GM12878 (cell line): Measurements from ENCODE around the gene PTGES3L. TPM values are rescaled to one million over a fixed set of nuclear protein-coding genes. Genes with fewer than 3 reads are reported as not detected.

ENCODE experiments used
- ATF7 ChIP-seq: fragments of 450-650 bp; IDR thresholded peaks from 2 replicates; pipeline ENCODE4 v1.6.1; 2016; ENCODE audit warnings: low read depth, mild to moderate bottlenecking
- BACH1 ChIP-seq: fragments of 450-650 bp; IDR thresholded peaks from 2 replicates; pipeline ENCODE4 v1.6.1; 2017; ENCODE audit warnings: mild to moderate bottlenecking, borderline replicate concordance
- CHD2 ChIP-seq: IDR thresholded peaks from 2 replicates; pipeline ENCODE4 v1.6.1; 2011; ENCODE audit warnings: low read depth, low read length, improper control_type of control experiment, borderline replicate concordance
- DPF2 ChIP-seq: fragments of 450-650 bp; IDR thresholded peaks from 2 replicates; pipeline ENCODE4 v1.6.1; 2017; ENCODE audit warnings: mild to moderate bottlenecking
- ETV6 ChIP-seq, 2 experiments: fragments of 450-650 bp in 1 of 2; IDR thresholded peaks in 1 of 2; conservative IDR thresholded peaks in 1 of 2; 2 replicates each; pipeline ENCODE4 v1.6.1; 2014; ENCODE audit warnings: antibody characterized with exemption in 1 of 2, borderline replicate concordance in 1 of 2, low read depth in 1 of 2, mild to moderate bottlenecking in 1 of 2, moderate library complexity in 1 of 2
- HCFC1 ChIP-seq: fragments of 150-350 bp; IDR thresholded peaks from 2 replicates; pipeline ENCODE4 v1.6.1; 2014; ENCODE audit warnings: low read length
- IKZF1 ChIP-seq: fragments of 450-650 bp; conservative IDR thresholded peaks from 2 replicates; pipeline ENCODE4 v1.6.1; 2017; ENCODE audit warnings: antibody characterized with exemption, mild to moderate bottlenecking
- IKZF2 ChIP-seq, 2 experiments: fragments of 450-650 bp; IDR thresholded peaks; 2 replicates each; pipeline ENCODE4 v1.6.1; 2017; ENCODE audit warnings: mild to moderate bottlenecking in 2 of 2, moderate library complexity in 2 of 2
- MEF2A ChIP-seq: IDR thresholded peaks from 2 replicates; pipeline ENCODE4 v1.6.1; 2011; ENCODE audit warnings: low read depth, mild to moderate bottlenecking, low read length, moderate library complexity; ENCODE audit not compliant: insufficient read depth
- NFIC ChIP-seq: IDR thresholded peaks from 2 replicates; pipeline ENCODE4 v1.6.1; 2012; ENCODE audit warnings: low read depth, mild to moderate bottlenecking, inconsistent platforms, low read length, moderate library complexity
- NFYB ChIP-seq: IDR thresholded peaks from 2 replicates; pipeline ENCODE4 v1.6.1; 2011; ENCODE audit warnings: low read depth, mild to moderate bottlenecking, low read length, improper control_type of control experiment, moderate library complexity; ENCODE audit not compliant: insufficient read depth
- NR2C1 ChIP-seq: fragments of 450-650 bp; IDR thresholded peaks from 2 replicates; pipeline ENCODE4 v1.6.1; 2017; ENCODE audit warnings: antibody characterized with exemption, mild to moderate bottlenecking, moderate library complexity
- PAX5 ChIP-seq: IDR thresholded peaks from 2 replicates; pipeline ENCODE4 v1.6.1; 2011; ENCODE audit warnings: low read depth, low read length, borderline replicate concordance
- POU2F2 ChIP-seq: IDR thresholded peaks from 3 replicates; pipeline ENCODE4 v1.6.1; 2011; ENCODE audit warnings: low read depth, mild to moderate bottlenecking, low read length, borderline replicate concordance
- RUNX3 ChIP-seq: IDR thresholded peaks from 2 replicates; pipeline ENCODE4 v1.6.1; 2012; ENCODE audit warnings: low read length, inconsistent platforms
- SKIL ChIP-seq: fragments of 450-650 bp; IDR thresholded peaks from 2 replicates; pipeline ENCODE4 v1.6.1; 2017; ENCODE audit warnings: mild to moderate bottlenecking, low read depth, inconsistent platforms; ENCODE audit not compliant: poor library complexity, severe bottlenecking
- SMARCA5 ChIP-seq: fragments of 450-650 bp; IDR thresholded peaks from 2 replicates; pipeline ENCODE4 v1.6.1; 2017; ENCODE audit warnings: mild to moderate bottlenecking
- SPI1 ChIP-seq: IDR thresholded peaks from 2 replicates; pipeline ENCODE4 v1.6.1; 2011; ENCODE audit warnings: low read depth, mild to moderate bottlenecking, low read length, moderate library complexity, borderline replicate concordance; ENCODE audit not compliant: insufficient read depth
- SUZ12 ChIP-seq: fragments of 200-600 bp; sonication (generic); IDR thresholded peaks from one replicate; pipeline ENCODE4 v1.6.1; 2018; ENCODE audit warnings: antibody characterized with exemption, mild to moderate bottlenecking; ENCODE audit not compliant: unreplicated experiment
- TAF1 ChIP-seq: IDR thresholded peaks from 2 replicates; pipeline ENCODE4 v1.6.1; 2011; ENCODE audit warnings: mild to moderate bottlenecking, low read depth, low read length, borderline replicate concordance
- TCF3 ChIP-seq: IDR thresholded peaks from 2 replicates; pipeline ENCODE4 v1.6.1; 2012; ENCODE audit warnings: low read depth, mild to moderate bottlenecking, low read length, borderline replicate concordance; ENCODE audit not compliant: insufficient read depth
- polyA plus RNA-seq, 11 experiments: library from polyadenylated mRNA; depleted of rRNA in 4 of 11; unstranded in 6 of 11; stranded (reverse) in 5 of 11; fragments of >200 nt; fragmentation: Nextera tagmentation in 4 of 11; fragmentation: Illumina TruSeq in 1 of 11; extraction: Ambion mirVana in 4 of 11; extraction: Trizol in 1 of 11; gene quantifications; 1 replicate in 1 of 11; 2 replicates in 10 of 11; pipeline versions ENCODE4 v1.2.1 to v1.2.3, GENCODE V29; 2011 to 2016; ENCODE audit warnings: inconsistent platforms in 2 of 11, missing spikeins in 2 of 11, low read depth in 1 of 11
- total RNA-seq, 4 experiments: library from RNA; depleted of rRNA in 3 of 4; stranded (reverse); fragments of >200 nt in 3 of 4; fragmentation: Illumina TruSeq in 1 of 4; extraction: Trizol in 1 of 4; gene quantifications; 2 replicates each; pipeline versions ENCODE4 v1.2.1 to v1.2.3, GENCODE V29; 2013 to 2021
- TF ChIP-seq, protein P1 (sequence below): fragments of 450-650 bp; IDR thresholded peaks from 2 replicates; pipeline ENCODE4 v1.6.1; 2018; ENCODE audit warnings: mild to moderate bottlenecking, low read depth, moderate library complexity; ENCODE audit not compliant: partially characterized antibody
- TF ChIP-seq, protein P2 (sequence below): fragments of 150-350 bp; IDR thresholded peaks from 2 replicates; pipeline ENCODE4 v1.6.1; 2014; ENCODE audit warnings: mild to moderate bottlenecking, low read depth, low read length
- TF ChIP-seq, protein P3 (sequence below): fragments of 450-650 bp; IDR thresholded peaks from 2 replicates; pipeline ENCODE4 v1.6.1; 2016; ENCODE audit warnings: mild to moderate bottlenecking

The PTGES3L gene
- total and polyA plus RNA-seq, 10 of the 15 experiments (the other 5 are each of a cell fraction or from before 2014, with no cell fraction given): 0.11 to 2.3 (median 0.98) TPM

DNA sequence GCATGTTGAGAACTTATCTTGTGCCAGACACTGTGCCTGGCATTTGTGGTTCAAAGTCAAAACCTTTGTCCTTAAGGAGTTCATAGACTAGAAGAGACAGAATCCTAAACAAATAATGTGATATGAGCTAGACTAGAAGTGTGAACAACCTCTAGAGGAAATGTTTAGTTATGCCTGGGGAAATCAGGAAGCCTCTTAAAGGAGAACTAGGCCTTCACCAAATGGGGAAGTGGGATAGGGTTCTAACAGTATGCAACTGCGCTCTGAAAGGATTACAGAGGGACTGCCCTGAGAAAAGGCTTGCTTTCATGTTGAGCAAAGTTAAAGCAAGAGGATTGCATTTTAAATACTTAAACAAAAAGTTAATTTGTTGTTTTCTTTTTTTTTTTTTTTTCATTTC is 5.3 kb upstream of the PTGES3L start (continued):
- TF ChIP-seq, protein P1, sequence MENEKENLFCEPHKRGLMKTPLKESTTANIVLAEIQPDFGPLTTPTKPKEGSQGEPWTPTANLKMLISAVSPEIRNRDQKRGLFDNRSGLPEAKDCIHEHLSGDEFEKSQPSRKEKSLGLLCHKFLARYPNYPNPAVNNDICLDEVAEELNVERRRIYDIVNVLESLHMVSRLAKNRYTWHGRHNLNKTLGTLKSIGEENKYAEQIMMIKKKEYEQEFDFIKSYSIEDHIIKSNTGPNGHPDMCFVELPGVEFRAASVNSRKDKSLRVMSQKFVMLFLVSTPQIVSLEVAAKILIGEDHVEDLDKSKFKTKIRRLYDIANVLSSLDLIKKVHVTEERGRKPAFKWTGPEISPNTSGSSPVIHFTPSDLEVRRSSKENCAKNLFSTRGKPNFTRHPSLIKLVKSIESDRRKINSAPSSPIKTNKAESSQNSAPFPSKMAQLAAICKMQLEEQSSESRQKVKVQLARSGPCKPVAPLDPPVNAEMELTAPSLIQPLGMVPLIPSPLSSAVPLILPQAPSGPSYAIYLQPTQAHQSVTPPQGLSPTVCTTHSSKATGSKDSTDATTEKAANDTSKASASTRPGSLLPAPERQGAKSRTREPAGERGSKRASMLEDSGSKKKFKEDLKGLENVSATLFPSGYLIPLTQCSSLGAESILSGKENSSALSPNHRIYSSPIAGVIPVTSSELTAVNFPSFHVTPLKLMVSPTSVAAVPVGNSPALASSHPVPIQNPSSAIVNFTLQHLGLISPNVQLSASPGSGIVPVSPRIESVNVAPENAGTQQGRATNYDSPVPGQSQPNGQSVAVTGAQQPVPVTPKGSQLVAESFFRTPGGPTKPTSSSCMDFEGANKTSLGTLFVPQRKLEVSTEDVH: no peak
- TF ChIP-seq SPI1: peak; percentile 99
- TF ChIP-seq NR2C1: no peak
- peak; percentile 38; the same call in 1 of the 2 replicates for TF ChIP-seq RUNX3
- TF ChIP-seq IKZF2 (IDR thresholded peaks at IDR 0.05): peak; percentile 83 to 88
- TF ChIP-seq BACH1: peak; percentile 41; the same call in 1 of the 2 replicates
- no peak for TF ChIP-seq HCFC1
- TF ChIP-seq ATF7: peak; percentile 45; the same call in 1 of the 2 replicates
- TF ChIP-seq TAF1: 0 out of 2 replicates have a peak, but pooled peaks have one; percentile 24
- 0 out of 2 replicates have a peak, but pooled peaks have one; percentile 39 for TF ChIP-seq DPF2
- TF ChIP-seq ETV6 (conservative IDR thresholded peaks at IDR 0.05 in 1 of 2, IDR thresholded peaks at IDR 0.05 in 1 of 2; ENCODE audit: borderline replicate concordance in 1 of 2, low read depth in 1 of 2): peak in 1 of 2 experiments; percentile 61; a peak in 1 of 4 replicates
- TF ChIP-seq NFYB: no peak
- TF ChIP-seq SMARCA5: peak; percentile 22; the same call in 1 of the 2 replicates
- no peak for TF ChIP-seq TCF3
- peak; percentile 66; the same call in 2 of the 3 replicates for TF ChIP-seq POU2F2
- no peak for TF ChIP-seq CHD2
- TF ChIP-seq MEF2A: no peak
- TF ChIP-seq PAX5: peak; percentile 91
- peak; percentile 60 for TF ChIP-seq NFIC
- TF ChIP-seq, protein P2, sequence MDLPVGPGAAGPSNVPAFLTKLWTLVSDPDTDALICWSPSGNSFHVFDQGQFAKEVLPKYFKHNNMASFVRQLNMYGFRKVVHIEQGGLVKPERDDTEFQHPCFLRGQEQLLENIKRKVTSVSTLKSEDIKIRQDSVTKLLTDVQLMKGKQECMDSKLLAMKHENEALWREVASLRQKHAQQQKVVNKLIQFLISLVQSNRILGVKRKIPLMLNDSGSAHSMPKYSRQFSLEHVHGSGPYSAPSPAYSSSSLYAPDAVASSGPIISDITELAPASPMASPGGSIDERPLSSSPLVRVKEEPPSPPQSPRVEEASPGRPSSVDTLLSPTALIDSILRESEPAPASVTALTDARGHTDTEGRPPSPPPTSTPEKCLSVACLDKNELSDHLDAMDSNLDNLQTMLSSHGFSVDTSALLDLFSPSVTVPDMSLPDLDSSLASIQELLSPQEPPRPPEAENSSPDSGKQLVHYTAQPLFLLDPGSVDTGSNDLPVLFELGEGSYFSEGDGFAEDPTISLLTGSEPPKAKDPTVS: no peak
- TF ChIP-seq, protein P3, sequence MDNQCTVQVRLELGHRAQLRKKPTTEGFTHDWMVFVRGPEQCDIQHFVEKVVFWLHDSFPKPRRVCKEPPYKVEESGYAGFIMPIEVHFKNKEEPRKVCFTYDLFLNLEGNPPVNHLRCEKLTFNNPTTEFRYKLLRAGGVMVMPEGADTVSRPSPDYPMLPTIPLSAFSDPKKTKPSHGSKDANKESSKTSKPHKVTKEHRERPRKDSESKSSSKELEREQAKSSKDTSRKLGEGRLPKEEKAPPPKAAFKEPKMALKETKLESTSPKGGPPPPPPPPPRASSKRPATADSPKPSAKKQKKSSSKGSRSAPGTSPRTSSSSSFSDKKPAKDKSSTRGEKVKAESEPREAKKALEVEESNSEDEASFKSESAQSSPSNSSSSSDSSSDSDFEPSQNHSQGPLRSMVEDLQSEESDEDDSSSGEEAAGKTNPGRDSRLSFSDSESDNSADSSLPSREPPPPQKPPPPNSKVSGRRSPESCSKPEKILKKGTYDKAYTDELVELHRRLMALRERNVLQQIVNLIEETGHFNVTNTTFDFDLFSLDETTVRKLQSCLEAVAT: 0 out of 2 replicates have a peak, but pooled peaks have one; percentile 39
- peak; percentile 81 for TF ChIP-seq IKZF1
- no peak for TF ChIP-seq SKIL
- TF ChIP-seq SUZ12: no peak
